T-helper 2 cell (primary cell): Measurements from ENCODE around the gene AIF1.

Source experiments
- DNase-seq, 5 experiments: peaks; one replicate each; pipeline versions ENCODE4 v3.0.0 to v3.0.0-alpha.2; 2012 to 2022

Gene AIF1

GRCh38 chr6:31620586-31621319, 5.7 kb downstream of the AIF1 start, which contains the start of gene PRRC2A:
Gene PRRC2A, plus strand, starts transcription at chr6:31620715. Its CDS starts 2,075 bp downstream, at chr6:31622790.
- DNase-seq = peak in 2 of 5 experiments; percentile 89 to 93

DNA sequence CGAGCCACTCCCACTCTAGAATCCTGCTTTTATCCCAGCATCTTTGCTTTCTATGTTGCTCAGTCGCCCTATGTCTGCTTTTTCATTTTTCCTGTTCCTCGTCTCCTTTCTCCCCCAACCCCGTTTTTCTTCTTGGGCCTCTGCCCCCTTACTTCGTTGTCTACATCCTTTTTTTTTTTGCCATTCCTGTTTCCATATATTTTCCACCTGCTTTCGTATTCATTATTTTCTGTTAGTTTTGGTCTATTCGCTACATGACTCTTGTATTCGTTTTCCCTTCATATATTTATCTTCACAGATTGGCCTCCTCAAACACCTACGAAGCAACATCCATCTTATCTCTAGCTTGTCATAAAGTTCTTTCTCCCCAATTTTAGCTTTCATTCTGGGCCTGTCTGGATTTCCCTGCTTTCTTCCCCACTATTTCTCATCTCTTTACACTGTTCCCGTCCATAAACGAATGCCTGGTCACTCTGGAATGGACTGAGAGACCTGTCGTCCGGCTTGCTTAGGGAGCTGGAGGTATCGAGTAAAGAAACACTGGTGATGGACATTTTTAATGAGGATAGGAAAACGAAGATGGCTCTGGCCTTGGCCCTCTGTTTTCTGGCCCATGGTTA, 6.4 kb downstream of the AIF1 start:
- DNase-seq = no peak

DNA sequence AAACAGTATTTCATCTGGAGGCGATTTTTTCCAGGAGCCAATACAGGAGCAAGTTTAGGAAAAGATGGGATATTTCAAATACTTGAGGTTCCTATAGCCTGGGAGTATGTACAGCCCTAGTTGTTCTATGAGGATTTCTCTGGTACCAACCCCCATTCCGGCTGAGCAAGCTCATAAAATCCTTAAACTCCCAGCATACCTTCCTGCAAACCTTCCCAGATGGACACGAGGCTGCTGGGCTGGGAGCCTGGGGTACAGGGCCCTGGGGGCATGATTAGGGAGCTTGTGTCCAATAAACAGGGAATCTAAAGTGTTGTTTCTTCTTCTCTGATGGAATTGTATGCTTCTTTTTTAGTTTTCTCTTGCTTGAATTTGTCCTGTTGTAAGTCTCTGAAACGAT, 7.0 kb downstream of the AIF1 start:
- DNase-seq = no peak

DNA sequence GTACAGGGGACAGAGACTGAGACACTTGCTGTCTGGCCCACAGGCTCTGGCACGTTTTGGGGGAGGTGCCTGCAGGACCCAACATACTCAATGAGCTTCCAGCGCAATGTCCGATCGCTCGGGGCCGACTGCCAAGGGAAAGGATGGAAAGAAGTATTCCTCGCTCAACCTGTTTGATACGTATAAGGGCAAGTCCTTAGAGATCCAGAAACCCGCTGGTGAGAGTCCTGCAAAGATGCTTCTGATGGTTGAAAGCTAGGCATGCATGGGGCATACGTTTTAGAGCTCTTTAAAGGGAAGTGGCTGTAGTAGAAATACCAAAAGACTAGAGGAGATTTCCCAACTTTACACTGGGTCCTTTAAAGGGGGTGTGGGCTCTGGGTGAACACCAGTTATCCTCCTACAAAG, 7.7 kb downstream of the AIF1 start:
- DNase-seq = no peak

DNA sequence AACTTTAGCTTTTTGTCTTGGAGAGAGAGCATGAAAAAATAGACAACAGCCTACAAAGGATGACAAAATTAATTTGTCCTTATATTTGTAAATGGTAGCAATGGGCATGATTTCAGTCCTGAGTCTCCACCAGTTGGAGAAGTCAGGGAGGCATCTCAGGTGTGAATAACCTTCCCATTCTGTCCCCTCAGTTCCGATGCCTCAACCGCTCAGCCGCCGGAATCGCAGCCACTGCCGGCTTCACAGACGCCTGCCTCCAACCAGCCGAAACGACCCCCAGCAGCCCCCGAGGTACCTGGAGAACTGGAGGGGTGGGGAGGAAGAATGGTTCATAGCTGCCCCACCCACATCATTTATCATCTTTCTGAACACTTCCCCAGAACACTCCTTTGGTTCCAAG, 9.0 kb downstream of the AIF1 start:
- DNase-seq = no peak

DNA sequence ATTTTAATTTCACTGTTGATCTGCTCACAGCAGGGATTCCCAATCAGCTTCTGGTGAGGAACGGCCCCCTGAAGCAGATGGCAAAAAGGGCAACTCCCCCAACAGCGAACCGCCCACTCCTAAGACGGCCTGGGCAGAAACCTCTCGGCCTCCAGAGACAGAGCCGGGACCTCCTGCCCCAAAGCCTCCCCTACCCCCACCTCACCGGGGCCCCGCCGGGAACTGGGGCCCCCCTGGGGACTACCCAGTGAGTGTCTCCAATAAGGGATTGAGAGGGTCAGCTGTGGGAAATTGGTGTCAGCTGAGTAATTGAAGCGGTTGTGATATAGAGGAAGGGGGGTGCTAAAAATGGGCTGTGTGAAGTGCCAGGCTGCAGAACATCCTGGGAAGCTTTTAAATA, 11.9 kb downstream of the AIF1 start:
- no peak for DNase-seq

DNA sequence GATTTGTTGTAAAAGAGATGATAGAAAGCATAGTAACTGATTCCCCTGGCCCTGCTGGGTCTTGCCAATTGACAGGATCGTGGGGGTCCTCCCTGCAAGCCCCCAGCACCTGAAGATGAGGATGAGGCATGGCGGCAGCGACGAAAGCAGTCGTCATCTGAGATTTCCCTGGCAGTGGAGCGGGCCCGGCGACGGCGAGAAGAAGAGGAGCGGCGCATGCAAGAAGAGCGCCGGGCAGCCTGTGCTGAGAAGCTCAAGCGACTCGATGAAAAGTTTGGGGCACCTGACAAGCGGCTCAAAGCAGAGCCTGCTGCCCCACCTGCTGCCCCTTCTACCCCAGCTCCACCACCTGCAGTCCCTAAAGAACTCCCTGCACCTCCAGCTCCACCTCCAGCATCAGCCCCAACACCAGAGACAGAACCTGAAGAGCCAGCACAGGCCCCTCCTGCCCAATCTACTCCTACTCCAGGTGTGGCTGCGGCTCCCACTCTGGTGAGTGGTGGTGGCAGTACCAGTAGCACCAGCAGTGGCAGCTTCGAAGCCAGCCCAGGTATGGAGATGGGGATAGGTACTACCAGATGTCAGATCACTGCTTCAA, 12.8 kb downstream of the AIF1 start:
- DNase-seq = no peak

DNA sequence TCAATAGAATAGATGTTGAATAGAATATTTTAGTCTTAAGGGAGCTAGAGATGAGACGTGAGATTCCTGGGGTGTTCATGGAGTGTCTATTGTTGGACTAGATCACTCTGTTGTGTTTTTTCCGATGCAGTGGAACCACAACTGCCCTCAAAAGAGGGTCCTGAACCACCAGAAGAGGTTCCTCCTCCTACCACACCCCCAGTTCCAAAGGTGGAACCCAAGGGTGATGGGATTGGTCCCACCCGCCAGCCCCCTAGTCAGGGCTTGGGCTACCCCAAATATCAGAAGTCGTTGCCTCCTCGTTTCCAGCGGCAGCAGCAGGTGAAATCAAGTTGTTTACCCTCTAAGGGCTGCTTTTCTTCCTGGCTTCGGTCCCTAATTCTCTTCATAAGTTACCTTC, 14.0 kb downstream of the AIF1 start:
- no peak for DNase-seq

- DNase-seq = no peak
Measured at GRCh38 chr6:31630177-31630934, 15.3 kb downstream of the AIF1 start.

GRCh38 chr6:31631209-31631608, 16.2 kb downstream of the AIF1 start:
- no peak for DNase-seq

DNA sequence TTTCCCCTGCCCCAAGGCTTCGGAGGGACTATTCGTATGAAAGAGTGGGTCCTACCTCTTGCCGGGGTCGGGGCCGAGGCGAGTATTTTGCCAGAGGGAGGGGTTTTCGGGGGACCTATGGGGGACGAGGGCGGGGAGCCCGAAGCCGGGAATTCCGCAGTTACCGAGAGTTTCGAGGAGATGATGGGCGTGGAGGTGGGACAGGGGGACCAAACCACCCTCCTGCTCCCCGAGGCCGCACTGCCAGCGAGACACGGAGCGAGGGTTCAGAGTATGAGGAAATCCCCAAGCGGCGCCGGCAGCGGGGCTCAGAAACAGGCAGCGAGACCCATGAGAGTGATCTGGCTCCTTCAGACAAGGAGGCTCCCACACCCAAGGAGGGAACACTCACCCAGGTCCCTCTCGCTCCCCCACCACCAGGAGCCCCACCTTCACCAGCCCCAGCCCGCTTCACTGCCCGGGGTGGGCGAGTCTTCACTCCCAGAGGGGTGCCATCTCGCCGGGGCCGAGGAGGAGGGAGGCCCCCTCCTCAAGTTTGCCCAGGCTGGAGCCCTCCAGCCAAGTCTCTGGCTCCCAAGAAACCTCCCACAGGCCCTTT, 16.7 kb downstream of the AIF1 start:
- no peak for DNase-seq

GRCh38 chr6:31632279-31632946, 17.4 kb downstream of the AIF1 start:
- no peak for DNase-seq

DNA sequence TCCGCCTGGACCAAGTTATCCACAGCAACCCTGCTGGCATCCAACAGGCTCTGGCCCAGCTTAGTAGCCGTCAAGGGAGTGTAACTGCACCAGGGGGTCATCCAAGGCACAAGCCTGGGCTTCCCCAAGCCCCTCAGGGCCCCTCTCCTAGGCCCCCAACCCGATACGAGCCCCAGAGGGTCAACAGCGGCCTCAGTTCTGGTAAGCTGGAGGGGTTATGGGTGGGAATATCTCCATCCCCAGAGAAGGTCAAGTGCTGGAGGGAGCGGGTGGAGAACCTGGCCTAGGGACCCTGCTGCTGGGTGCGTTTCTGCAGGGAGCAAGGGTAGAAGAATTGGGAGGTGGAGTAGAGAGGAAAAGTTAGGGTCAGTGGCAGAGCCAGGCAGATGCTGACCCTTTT, 18.4 kb downstream of the AIF1 start:
- DNase-seq = no peak

- no peak for DNase-seq
Measured at GRCh38 chr6:31634131-31634530, 19.1 kb downstream of the AIF1 start.

GRCh38 chr6:31634969-31635575, 20.0 kb downstream of the AIF1 start:
- no peak for DNase-seq

DNA sequence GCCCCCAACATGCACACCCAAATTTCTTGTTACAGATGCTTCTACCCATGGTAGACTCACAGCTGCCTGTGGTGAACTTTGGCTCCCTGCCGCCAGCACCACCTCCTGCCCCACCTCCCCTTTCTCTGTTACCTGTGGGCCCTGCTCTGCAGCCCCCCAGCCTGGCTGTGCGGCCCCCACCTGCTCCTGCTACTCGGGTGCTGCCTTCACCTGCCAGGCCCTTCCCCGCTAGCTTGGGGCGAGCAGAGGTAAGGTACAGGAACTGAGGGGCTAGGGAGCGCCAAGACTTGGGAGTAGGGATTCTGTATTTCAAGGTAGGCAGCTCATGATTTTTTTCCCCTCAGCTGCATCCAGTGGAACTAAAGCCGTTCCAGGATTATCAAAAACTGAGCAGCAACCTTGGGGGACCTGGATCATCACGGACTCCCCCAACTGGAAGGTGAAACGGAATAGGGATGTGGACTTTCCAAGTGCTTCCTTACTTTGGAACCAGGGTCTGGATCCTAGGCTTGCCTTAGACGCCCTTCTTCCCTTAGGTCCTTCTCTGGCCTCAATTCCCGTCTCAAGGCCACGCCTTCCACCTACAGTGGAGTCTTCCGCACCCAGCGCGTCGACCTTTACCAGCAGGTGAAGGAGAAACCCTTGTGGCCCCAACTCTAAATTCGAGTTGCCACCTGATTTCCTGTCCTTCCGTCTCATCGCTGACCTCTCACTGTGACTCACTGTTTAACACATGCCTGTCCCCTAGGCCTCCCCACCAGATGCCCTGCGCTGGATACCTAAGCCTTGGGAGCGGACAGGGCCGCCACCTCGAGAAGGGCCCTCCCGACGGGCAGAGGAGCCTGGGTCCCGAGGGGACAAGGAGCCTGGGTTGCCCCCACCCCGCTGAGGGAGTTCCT, 21.9 kb downstream of the AIF1 start:
- no peak for DNase-seq

GRCh38 chr6:31639043-31639442, 24.0 kb downstream of the AIF1 start:
- DNase-seq = no peak

- no peak for DNase-seq
Measured at GRCh38 chr6:31639449-31639861, 24.4 kb downstream of the AIF1 start.

DNA sequence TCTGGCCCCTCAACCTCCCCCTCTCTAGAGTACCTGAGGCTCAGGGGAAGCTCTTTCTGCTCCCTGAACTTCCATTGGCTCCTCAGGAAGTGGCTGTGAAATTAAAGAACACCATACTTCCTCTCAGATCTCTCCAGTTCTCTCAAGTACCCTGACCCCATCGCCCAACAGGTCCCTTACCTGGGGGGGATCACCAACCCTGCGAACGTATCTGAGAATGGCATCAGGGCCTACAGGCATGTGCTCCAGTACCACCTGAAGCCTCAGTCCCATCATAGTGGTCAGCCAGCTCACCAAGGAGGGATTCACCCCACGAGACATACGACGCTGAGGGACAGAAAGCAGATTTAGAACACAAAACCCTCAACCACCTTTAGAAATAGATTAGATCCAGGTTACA, 25.6 kb downstream of the AIF1 start:
- no peak for DNase-seq

DNA sequence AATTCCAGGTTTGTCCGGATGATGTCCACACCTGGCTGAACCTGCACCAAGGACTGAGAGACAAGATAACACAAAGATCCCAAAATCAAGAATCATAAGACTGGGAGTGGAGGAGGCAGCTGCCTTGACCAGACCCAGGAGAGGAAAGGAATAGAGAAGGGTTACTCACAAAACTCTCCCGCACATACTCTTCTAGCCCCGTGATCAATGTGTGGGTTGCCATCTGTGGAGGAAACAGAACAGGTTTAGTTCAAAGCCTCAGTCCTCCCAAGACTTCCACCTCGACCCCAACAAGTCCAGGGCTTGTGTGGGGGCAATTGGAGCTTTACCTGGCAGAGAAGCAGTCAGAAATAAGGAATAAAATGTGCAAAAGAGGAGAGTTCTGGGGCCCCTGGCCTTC, 26.3 kb downstream of the AIF1 start:
- no peak for DNase-seq
